IMR-90 (cell line): ENCODE measurements around the gene USP36. TPM values are rescaled to one million over a fixed set of nuclear protein-coding genes. Genes with fewer than 3 reads are reported as not detected.

Source experiments
- ATAC-seq: fragments of 200-7000 bp; cut with Tn5 transposase; 2 replicates; pipeline ENCODE4 v1.9.1; 2020; ENCODE audit warnings: low read depth, mild to moderate bottlenecking, moderate library complexity
- BruUV-seq: library from RNA; stranded (reverse); fragments of 400-500 nt; replicated peaks from 2 replicates; lab custom pipeline; 2021; lab: Mats Ljungman, UMichigan
- CTCF ChIA-PET: fragments of 300-600 bp; formaldehyde crosslinking; extraction: SDS; loops from one replicate; lab custom pipeline; 2021; ENCODE audit warnings: antibody characterized with exemption; lab: Yijun Ruan, JAX
- POLR2A ChIA-PET: fragments of 300-600 bp; sonication (Branson Sonifier 250); formaldehyde crosslinking; loops from one replicate; lab custom pipeline; 2022; ENCODE audit warnings: antibody characterized with exemption; ENCODE audit not compliant: unreplicated experiment; lab: Charles Lee
- DNase-seq: peaks from one replicate; pipeline ENCODE4 v3.0.0; 2013
- H2AFZ ChIP-seq: replicated peaks from 2 replicates; pipeline ENCODE3; 2013; ENCODE audit warnings: low read length, mild to moderate bottlenecking; ENCODE audit not compliant: poor library complexity
- H2AK5ac ChIP-seq: 2 replicates; pipeline ENCODE4 v1.6.1; 2013; ENCODE audit warnings: low read depth, low read length, inconsistent platforms
- H2AK9ac ChIP-seq: replicated peaks from 2 replicates; pipeline ENCODE3; 2013; ENCODE audit warnings: mild to moderate bottlenecking, low read depth, low read length, moderate library complexity; ENCODE audit not compliant: poor library complexity
- H2BK120ac ChIP-seq: 2 replicates; pipeline ENCODE4 v1.6.1; 2013; ENCODE audit warnings: low read depth, low read length, inconsistent platforms
- H2BK15ac ChIP-seq: 3 replicates; pipeline ENCODE4 v1.6.1; 2013; ENCODE audit warnings: low read depth, low read length, inconsistent platforms
- H2BK20ac ChIP-seq: 2 replicates; pipeline ENCODE4 v1.6.1; 2013; ENCODE audit warnings: low read depth, mild to moderate bottlenecking, inconsistent platforms, low read length, moderate library complexity
- H2BK5ac ChIP-seq: 2 replicates; pipeline ENCODE4 v1.6.1; 2013; ENCODE audit warnings: mild to moderate bottlenecking, low read depth, low read length, inconsistent platforms; ENCODE audit not compliant: poor library complexity, severe bottlenecking
- H3K14ac ChIP-seq: replicated peaks from 2 replicates; pipeline ENCODE4 v1.6.1; 2013; ENCODE audit warnings: low read depth, low read length, inconsistent platforms
- H3K18ac ChIP-seq: 2 replicates; pipeline ENCODE4 v1.6.1; 2013; ENCODE audit warnings: low read depth, low read length, control low read depth
- H3K23ac ChIP-seq: 2 replicates; pipeline ENCODE4 v1.6.1; 2013; ENCODE audit warnings: low read depth, low read length, inconsistent platforms
- H3K27ac ChIP-seq: 2 replicates; pipeline ENCODE4 v1.5.1; 2013; ENCODE audit warnings: mild to moderate bottlenecking, control low read depth, low read length; ENCODE audit not compliant: insufficient read depth
- H3K27me3 ChIP-seq: 2 replicates; pipeline ENCODE4 v1.6.1; 2013; ENCODE audit warnings: low read length; ENCODE audit not compliant: control insufficient read depth, insufficient read depth
- H3K36me3 ChIP-seq: 2 replicates; pipeline ENCODE4 v1.6.1; 2013; ENCODE audit warnings: low read length, mixed read lengths; ENCODE audit not compliant: control insufficient read depth, insufficient read depth
- H3K4ac ChIP-seq: 2 replicates; pipeline ENCODE4 v1.6.1; 2013; ENCODE audit warnings: low read depth, low read length, inconsistent platforms
- H3K4me1 ChIP-seq: 2 replicates; pipeline ENCODE4 v1.6.1; 2013; ENCODE audit warnings: low read length, mixed read lengths; ENCODE audit not compliant: control insufficient read depth, insufficient read depth
- H3K4me2 ChIP-seq: 2 replicates; pipeline ENCODE4 v1.6.1; 2013; ENCODE audit warnings: low read depth, mild to moderate bottlenecking, control low read depth, low read length, moderate library complexity
- H3K4me3 ChIP-seq: 2 replicates; pipeline ENCODE4 v1.5.1; 2013; ENCODE audit warnings: low read depth, mild to moderate bottlenecking, control low read depth, low read length, moderate library complexity; ENCODE audit not compliant: insufficient read depth
- H3K56ac ChIP-seq: 2 replicates; pipeline ENCODE4 v1.6.1; 2013; ENCODE audit warnings: low read length, inconsistent platforms; ENCODE audit not compliant: insufficient read depth; ENCODE audit errors: extremely low read depth
- H3K79me1 ChIP-seq, 2 experiments: 2 replicates each; pipeline ENCODE4 v1.6.1; 2013; ENCODE audit warnings: low read length in 2 of 2, inconsistent platforms in 1 of 2, low read depth in 1 of 2
- H3K9ac ChIP-seq: 2 replicates; pipeline ENCODE4 v1.6.1; 2013; ENCODE audit warnings: low read depth, low read length, control low read depth
- H3K9me1 ChIP-seq: 2 replicates; pipeline ENCODE4 v1.6.1; 2013; ENCODE audit warnings: low read length, inconsistent platforms; ENCODE audit not compliant: insufficient read depth
- H3K9me3 ChIP-seq: 2 replicates; pipeline ENCODE4 v1.6.1; 2013; ENCODE audit warnings: low read length; ENCODE audit not compliant: control insufficient read depth, insufficient read depth
- H4K20me1 ChIP-seq: 2 replicates; pipeline ENCODE4 v1.6.1; 2013; ENCODE audit warnings: low read length, inconsistent platforms; ENCODE audit not compliant: insufficient read depth
- H4K5ac ChIP-seq: 2 replicates; pipeline ENCODE4 v1.6.1; 2013; ENCODE audit warnings: mild to moderate bottlenecking, low read depth, low read length, control low read depth
- H4K8ac ChIP-seq, 2 experiments: 2 replicates each; pipeline ENCODE4 v1.6.1; 2013; ENCODE audit warnings: low read depth in 2 of 2, low read length in 2 of 2, control low read depth in 1 of 2, inconsistent platforms in 1 of 2
- H4K91ac ChIP-seq: 2 replicates; pipeline ENCODE4 v1.6.1; 2013; ENCODE audit warnings: low read depth, low read length, inconsistent platforms; ENCODE audit not compliant: insufficient read depth
- BHLHE40 ChIP-seq: fragments of 150-350 bp; IDR thresholded peaks from 2 replicates; pipeline ENCODE4 v1.6.1; 2016; ENCODE audit warnings: mild to moderate bottlenecking, low read depth, low read length
- CEBPB ChIP-seq: IDR thresholded peaks from 2 replicates; pipeline ENCODE4 v1.6.1; 2012; ENCODE audit warnings: low read depth, low read length, improper control_type of control experiment
- CHD1 ChIP-seq: IDR thresholded peaks from 2 replicates; pipeline ENCODE4 v1.6.1; 2012; ENCODE audit warnings: low read depth, low read length, improper control_type of control experiment
- CTCF ChIP-seq: conservative IDR thresholded peaks from 2 replicates; pipeline ENCODE4 v1.5.1; 2012; ENCODE audit warnings: mild to moderate bottlenecking, low read depth, low read length, improper control_type of control experiment
- FOS ChIP-seq: fragments of 150-350 bp; IDR thresholded peaks from 2 replicates; pipeline ENCODE4 v1.6.1; 2016; ENCODE audit warnings: low read depth, low read length
- MAFK ChIP-seq: IDR thresholded peaks from 2 replicates; pipeline ENCODE4 v1.6.1; 2012; ENCODE audit warnings: low read depth, low read length, improper control_type of control experiment
- MAZ ChIP-seq: IDR thresholded peaks from 2 replicates; pipeline ENCODE4 v1.6.1; 2012; ENCODE audit warnings: low read depth, mild to moderate bottlenecking, low read length, improper control_type of control experiment, moderate library complexity, borderline replicate concordance
- MXI1 ChIP-seq: IDR thresholded peaks from 2 replicates; pipeline ENCODE4 v1.6.1; 2012; ENCODE audit warnings: low read depth, mild to moderate bottlenecking, low read length, moderate library complexity, borderline replicate concordance
- NFE2L2 ChIP-seq: fragments of 150-350 bp; IDR thresholded peaks from 2 replicates; pipeline ENCODE4 v1.6.1; 2016; ENCODE audit warnings: low read depth, mild to moderate bottlenecking, low read length
- POLR2A ChIP-seq: IDR thresholded peaks from 2 replicates; pipeline ENCODE4 v1.6.1; 2012; ENCODE audit warnings: mild to moderate bottlenecking, low read depth, low read length
- RAD21 ChIP-seq: IDR thresholded peaks from 2 replicates; pipeline ENCODE4 v1.6.1; 2012; ENCODE audit warnings: low read length, improper control_type of control experiment
- RCOR1 ChIP-seq: IDR thresholded peaks from 2 replicates; pipeline ENCODE4 v1.6.1; 2012; ENCODE audit warnings: mild to moderate bottlenecking, low read length, improper control_type of control experiment; ENCODE audit not compliant: insufficient replicate concordance
- RFX5 ChIP-seq: IDR thresholded peaks from 2 replicates; pipeline ENCODE4 v1.8.0; 2012; ENCODE audit warnings: low read depth, mild to moderate bottlenecking, low read length, moderate library complexity
- USF2 ChIP-seq: fragments of 150-350 bp; IDR thresholded peaks from 2 replicates; pipeline ENCODE4 v1.6.1; 2017; ENCODE audit warnings: mild to moderate bottlenecking, antibody characterized with exemption, low read length, low read depth
- WGBS, 2 experiments: methylation state at CpG; one replicate each; pipeline versions ENCODE4 v1.1.5 to v1.1.7; 2013; ENCODE audit warnings: missing lambda C conversion rate in 2 of 2; ENCODE audit not compliant: insufficient read length in 1 of 2; ENCODE audit errors: extremely low coverage in 2 of 2; 5-methylcytosine and 5-hydroxymethylcytosine counted together
- dilution Hi-C: fragments of 300-500 bp; cut with HindIII; formaldehyde crosslinking; loops from one replicate; pipeline ENCODE4 v1.14.3; 2018; ENCODE audit warnings: low sequenced_read_pairs; ENCODE audit not compliant: unreplicated experiment
- in situ Hi-C: fragments of 300-500 bp; cut with MboI; formaldehyde crosslinking; loops from 3 replicates; pipeline ENCODE4 v1.14.3; 2019; ENCODE audit warnings: low sequenced_read_pairs, inconsistent platforms, mixed read lengths
- intact Hi-C: fragments of 100-400 bp; cut with micrococcal nuclease; formaldehyde crosslinking; loops from 2 replicates; pipeline ENCODE4 v1.10.0; 2022
- polyA plus RNA-seq, 3 experiments: library from polyadenylated mRNA; depleted of rRNA; stranded (reverse); fragments of >200 nt; gene quantifications; 2 replicates each; pipeline ENCODE4 v1.2.3, GENCODE V29; 2012; ENCODE audit warnings: low replicate concordance in 1 of 3
- total RNA-seq: library from RNA; depleted of rRNA; stranded (reverse); fragments of >200 nt; gene quantifications from 2 replicates; pipeline ENCODE4 v1.2.3, GENCODE V29; 2012
- TF ChIP-seq, protein P1 (sequence below): fragments of 150-350 bp; IDR thresholded peaks from 2 replicates; pipeline ENCODE4 v1.6.1; 2016; ENCODE audit warnings: low read depth, mild to moderate bottlenecking, low read length, moderate library complexity, borderline replicate concordance

Gene USP36
- total and polyA plus RNA-seq, 2 of the 4 experiments (the other 2 are of a cell fraction): 30.6 to 38.3 TPM

- POLR2A ChIA-PET: no interaction called here
- Histone ChIP-seq H2BK15ac (peak overlapping the region; percentile 95; the same call in 2 of the 3 replicates), H3K9me1 (peaks cover 47% of the 10 kb centered on the region), H2AFZ (peak overlapping the region; percentile 89), H4K8ac (peak overlapping the region; percentile 72 to 97), H2BK20ac (peak overlapping the region; percentile 87), H3K4me2 (peak overlapping the region; percentile 38), H2BK5ac (peak overlapping the region; percentile 97), H2AK9ac (peak overlapping the region; percentile 84), H3K27ac (peak overlapping the region; percentile 92), H3K4me3 (no peak overlapping the region), H4K20me1 (peaks cover 35% of the 10 kb centered on the region), H3K4ac (peak overlapping the region; percentile 98), H3K9me3 (no peaks in the 10 kb centered on the region), H3K36me3 (peaks cover 2% of the 10 kb centered on the region; the same call in 1 of the 2 replicates), H3K23ac (peak overlapping the region; percentile 90), H3K27me3 (no peaks in the 10 kb centered on the region), H3K14ac (peak overlapping the region; percentile 96), H4K5ac (peak overlapping the region; percentile 92), H2BK120ac (peak overlapping the region; percentile 95), H3K9ac (peak overlapping the region; percentile 37), H4K91ac (peak overlapping the region; percentile 99), H3K56ac (peak overlapping the region; percentile 52; the same call in 1 of the 2 replicates), H2AK5ac (peak overlapping the region; percentile 98), H3K4me1 (peaks cover 55% of the 10 kb centered on the region), H3K79me1 (peaks cover 39 to 86% of the 10 kb centered on the region in 2 experiments), H3K18ac (peak overlapping the region; percentile 67)
- 7% methylated on average over 10 of the region's 28 CpGs; no CpG with 5 or more reads in 1 of the 2 experiments for WGBS, 2 experiments
- ATAC-seq: peak; percentile 47
- BruUV-seq: no TSS peak
- CTCF ChIA-PET: no interaction called here
- DNase-seq: peak; percentile 98
- intact Hi-C loops: loop anchor here (1.0 kb wide), 2 partner anchors 46 to 55 kb away; partner anchors contain the start of gene TIMP2
- dilution Hi-C loops: no loop called here
- in situ Hi-C loops: no loop called here
- peak; percentile 99 for TF ChIP-seq RCOR1
- TF ChIP-seq BHLHE40: peak; percentile 83
- TF ChIP-seq CHD1: no peak
- TF ChIP-seq MXI1: no peak; the same call in 1 of the 2 replicates
- no peak for TF ChIP-seq USF2
- no peak for TF ChIP-seq NFE2L2
- peak; percentile 35; the same call in 1 of the 2 replicates for TF ChIP-seq POLR2A
- TF ChIP-seq CTCF: no peak
- peak; percentile 52; the same call in 1 of the 2 replicates for TF ChIP-seq MAZ
- TF ChIP-seq FOS: no peak
- TF ChIP-seq RFX5: no peak
- TF ChIP-seq, protein P1, sequence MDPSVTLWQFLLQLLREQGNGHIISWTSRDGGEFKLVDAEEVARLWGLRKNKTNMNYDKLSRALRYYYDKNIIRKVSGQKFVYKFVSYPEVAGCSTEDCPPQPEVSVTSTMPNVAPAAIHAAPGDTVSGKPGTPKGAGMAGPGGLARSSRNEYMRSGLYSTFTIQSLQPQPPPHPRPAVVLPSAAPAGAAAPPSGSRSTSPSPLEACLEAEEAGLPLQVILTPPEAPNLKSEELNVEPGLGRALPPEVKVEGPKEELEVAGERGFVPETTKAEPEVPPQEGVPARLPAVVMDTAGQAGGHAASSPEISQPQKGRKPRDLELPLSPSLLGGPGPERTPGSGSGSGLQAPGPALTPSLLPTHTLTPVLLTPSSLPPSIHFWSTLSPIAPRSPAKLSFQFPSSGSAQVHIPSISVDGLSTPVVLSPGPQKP: no peak
- TF ChIP-seq RAD21: peak; percentile 23; the same call in 1 of the 2 replicates
- TF ChIP-seq MAFK: peak; percentile 53; the same call in 1 of the 2 replicates
- peak; percentile 32; the same call in 1 of the 2 replicates for TF ChIP-seq CEBPB
Observed at GRCh38 chr17:78879635-78880186, 39.1 kb upstream of the USP36 start.
